ENCODE measurements around the gene ANXA8.
"Not testable (repeated sequence)": the region's sequence is repeated elsewhere in the genome, so short reads cannot be mapped to it uniquely, and the experiment has no call there.

Gene ANXA8

GRCh38 chr10:47456079-47456785, 27.7 kb downstream of the ANXA8 start:
- no peak overlapping the region for H3K4me3 ChIP-seq (ENCODE audit: control insufficient read depth, low read depth, low read length)
- DNase-seq (ENCODE audit: low read depth): no peak
- TF ChIP-seq CTCF (conservative IDR thresholded peaks at IDR 0.05; ENCODE audit: control insufficient read depth, insufficient read depth, low read depth, low read length): no peak

GRCh38 chr10:47455350-47456078, 28.4 kb downstream of the ANXA8 start:
- not testable (repeated sequence) for DNase-seq (ENCODE audit: low read depth); H3K4me3 ChIP-seq (ENCODE audit: control insufficient read depth, low read depth, low read length)

GRCh38 chr10:47454780-47455058, 29.2 kb downstream of the ANXA8 start:
- TF ChIP-seq CTCF (conservative IDR thresholded peaks at IDR 0.05; ENCODE audit: control insufficient read depth, insufficient read depth, low read depth, low read length): no peak

GRCh38 chr10:47454008-47454779, 29.7 kb downstream of the ANXA8 start:
- no peak overlapping the region for H3K4me3 ChIP-seq (ENCODE audit: control insufficient read depth, low read depth, low read length)
- DNase-seq (ENCODE audit: low read depth): no peak
- TF ChIP-seq CTCF (conservative IDR thresholded peaks at IDR 0.05; ENCODE audit: control insufficient read depth, insufficient read depth, low read depth, low read length): no peak

More at GRCh38 chr10:47454780-47455058, 29.2 kb downstream of the ANXA8 start:
- no peak for DNase-seq (ENCODE audit: low read depth)
- H3K4me3 ChIP-seq (ENCODE audit: control insufficient read depth, low read depth, low read length): no peak overlapping the region

DNA sequence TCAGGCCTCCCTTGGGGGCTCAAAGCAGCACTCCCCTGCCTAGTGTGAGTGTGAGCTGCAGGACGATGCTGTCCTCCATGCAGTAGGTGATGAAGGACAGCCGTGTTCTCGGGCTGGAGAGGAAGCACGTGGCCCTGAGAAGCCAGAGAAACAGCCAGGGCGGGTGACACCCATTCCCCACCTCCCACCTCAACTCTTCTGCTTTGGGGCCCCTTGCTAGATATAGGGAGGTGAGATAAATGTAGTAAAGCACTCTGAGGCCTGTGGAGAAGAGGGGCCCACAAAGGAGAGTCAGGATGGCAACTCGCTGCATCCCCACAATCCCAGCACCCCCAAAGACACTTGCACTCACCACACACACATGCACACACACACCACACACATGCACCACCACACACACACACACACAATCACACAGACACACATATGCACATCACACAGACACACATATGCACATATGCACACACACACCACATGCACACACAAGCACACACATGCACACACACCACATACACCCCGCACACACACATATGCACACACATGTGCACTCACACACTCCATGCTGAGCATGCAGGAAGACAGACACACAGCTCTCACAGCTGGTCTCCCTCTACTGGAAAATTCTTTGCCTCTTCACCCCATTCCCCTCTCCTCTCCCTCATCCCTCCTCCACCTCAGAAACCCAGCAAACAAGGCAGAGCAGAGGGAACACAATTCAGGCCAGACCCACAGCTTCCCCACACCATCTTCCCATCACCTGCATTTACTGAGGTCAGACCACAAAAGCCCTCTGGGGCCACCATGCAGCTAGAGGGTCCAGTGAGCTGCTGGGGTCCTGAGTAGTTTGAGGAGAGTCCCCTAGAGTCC, 30.5 kb downstream of the ANXA8 start:
- no peak overlapping the region for H3K4me3 ChIP-seq (ENCODE audit: control insufficient read depth, low read depth, low read length)
- no peak for TF ChIP-seq CTCF (conservative IDR thresholded peaks at IDR 0.05; ENCODE audit: control insufficient read depth, insufficient read depth, low read depth, low read length)
- DNase-seq (ENCODE audit: low read depth): no peak

DNA sequence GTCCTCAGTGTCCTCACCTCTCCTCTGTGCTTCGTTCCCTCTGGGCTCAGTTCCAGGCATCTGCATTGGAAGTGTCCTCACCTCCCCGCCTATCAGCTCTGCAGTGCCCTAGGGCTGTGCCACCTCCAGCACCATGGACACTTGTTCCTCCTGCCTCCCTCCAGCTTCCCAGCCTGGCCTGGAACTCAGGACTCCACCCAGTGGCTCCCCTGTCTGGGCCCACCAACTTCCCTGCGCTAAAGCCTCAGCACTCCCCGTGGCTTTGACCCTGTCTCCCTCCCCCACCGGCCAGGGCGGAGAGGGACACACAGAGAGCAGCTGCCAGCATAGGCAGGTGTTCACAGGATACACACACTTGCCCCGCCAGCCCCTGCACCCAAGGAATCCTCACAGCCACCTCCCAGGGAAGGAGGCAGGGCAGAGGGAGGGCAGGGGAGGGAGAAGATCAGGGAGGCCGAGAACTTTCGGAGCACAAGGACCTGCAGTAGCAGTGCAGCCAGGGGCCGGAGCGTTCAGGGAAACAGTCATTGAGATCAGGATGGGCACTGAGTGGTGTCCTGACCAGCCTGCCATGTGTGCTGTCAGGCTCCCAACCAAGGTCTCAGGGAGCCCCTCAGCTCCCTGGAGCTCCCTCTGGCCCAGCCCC, 31.3 kb downstream of the ANXA8 start:
- TF ChIP-seq CTCF (conservative IDR thresholded peaks at IDR 0.05; ENCODE audit: control insufficient read depth, insufficient read depth, low read depth, low read length): no peak
- no peak for DNase-seq (ENCODE audit: low read depth)
- no peak overlapping the region for H3K4me3 ChIP-seq (ENCODE audit: control insufficient read depth, low read depth, low read length)
